ENCODE data around the gene KIAA1143. TPM values are rescaled to one million over a fixed set of nuclear protein-coding genes. Genes with fewer than 3 reads are reported as not detected.

Gene KIAA1143
- 10 to 100 TPM; 32.5 to 38.6 TPM for total RNA-seq

- ChIA-PET POLR2A (interaction anchor here (0.6 to 2.2 kb wide), 7 partner anchors 32 to 423 kb away, joined by 3 to 11 read pairs (median 7); partner anchors contain the start of genes EXOSC7, TCAIM, ZDHHC3 and ZNF197), CTCF (interaction anchor here (0.8 to 1.7 kb wide), 3 partner anchors 44 to 229 kb away, joined by 3 to 9 read pairs (median 8); no protein-coding TSS in a partner anchor)
- Mint-ChIP-seq H3K36me3 (peaks cover 51% of the 10 kb centered on the region), H3K9me3 (peaks cover 25% of the 10 kb centered on the region), H3K4me1 (ENCODE audit: low read depth) (peaks cover 32% of the 10 kb centered on the region), H3K27ac (peak within 1 kb of the TSS; percentile 77), H3K27me3 (no peaks in the 10 kb centered on the region), H3K4me3 (peak within 1 kb of the TSS; percentile 92)
- intact Hi-C loops (cut with micrococcal nuclease): loop anchor here (1.0 to 5.0 kb wide), 5 partner anchors 33 to 249 kb away; partner anchors contain the start of genes TMEM42, ZNF197 and ZNF501
- DNase-seq: peak; percentile 99
Measured at GRCh38 chr3:44761424-44762169, at the start of gene KIAA1143, which contains the start of gene KIF15. TSS of gene KIAA1143 (minus strand) at chr3:44761619. CDS start at chr3:44761602, 17 bp downstream. TSS of gene KIF15 (plus strand) at chr3:44761794. CDS start at chr3:44761866, 72 bp downstream.

- POLR2A ChIA-PET: no interaction called here
- intact Hi-C loops (cut with micrococcal nuclease): no loop called here
- peaks cover 24% of the 10 kb centered on the region for H3K36me3 Mint-ChIP-seq
Measured at GRCh38 chr3:44805960-44806359, 44.5 kb upstream of the KIAA1143 start.

DNA sequence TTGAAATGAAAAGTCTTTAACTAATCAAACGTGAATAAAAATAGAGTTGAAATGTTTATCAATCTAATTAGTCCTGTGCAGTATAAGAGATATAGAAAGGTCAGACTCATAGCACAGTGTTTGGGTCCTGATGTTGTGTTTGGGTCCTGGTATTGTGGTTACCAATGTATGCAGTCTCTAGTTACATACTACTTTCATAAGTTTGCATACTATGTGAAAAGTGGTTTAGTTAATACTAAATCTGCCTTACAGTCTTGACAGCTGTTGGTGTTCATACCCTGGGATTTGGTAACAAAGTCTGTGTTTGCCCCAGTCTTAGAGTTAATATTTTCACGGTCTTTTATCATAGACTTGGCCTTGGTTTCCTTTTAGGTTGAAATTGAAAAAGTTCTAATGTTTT, 41.9 kb upstream of the KIAA1143 start:
- no peak overlapping the region for H3K27ac Mint-ChIP-seq

More at GRCh38 chr3:44805960-44806359, 44.5 kb upstream of the KIAA1143 start:
- H3K27me3 Mint-ChIP-seq: no peaks in the 10 kb centered on the region
- H3K4me1 Mint-ChIP-seq (ENCODE audit: low read depth): no peaks in the 10 kb centered on the region
- CTCF ChIA-PET: no interaction called here
- no peak for DNase-seq
- no peaks in the 10 kb centered on the region for H3K9me3 Mint-ChIP-seq
- H3K27ac Mint-ChIP-seq: no peak overlapping the region
- H3K4me3 Mint-ChIP-seq: no peak overlapping the region

GRCh38 chr3:44802011-44802410, 40.6 kb upstream of the KIAA1143 start:
- Mint-ChIP-seq H3K9me3 (no peaks in the 10 kb centered on the region), H3K27me3 (no peaks in the 10 kb centered on the region), H3K36me3 (peaks cover 34% of the 10 kb centered on the region), H3K27ac (no peak overlapping the region), H3K4me3 (no peak overlapping the region), H3K4me1 (ENCODE audit: low read depth) (no peaks in the 10 kb centered on the region)
- intact Hi-C loops (cut with micrococcal nuclease): no loop called here
- no peak for DNase-seq
- ChIA-PET POLR2A (no interaction called here), CTCF (no interaction called here)

More for the DNA sequence above, 41.9 kb upstream of the KIAA1143 start:
- intact Hi-C loops (cut with micrococcal nuclease): no loop called here
- Mint-ChIP-seq H3K4me3 (no peak overlapping the region), H3K27me3 (no peaks in the 10 kb centered on the region), H3K4me1 (ENCODE audit: low read depth) (no peaks in the 10 kb centered on the region), H3K36me3 (peaks cover 34% of the 10 kb centered on the region), H3K9me3 (no peaks in the 10 kb centered on the region)
- ChIA-PET CTCF (interaction anchor here (0.9 kb wide), 1 partner anchor 110 kb away, joined by 3 read pairs; no protein-coding TSS in a partner anchor), POLR2A (no interaction called here)
- no peak for DNase-seq

- Mint-ChIP-seq H3K4me3 (no peak overlapping the region), H3K27ac (no peak overlapping the region), H3K9me3 (no peaks in the 10 kb centered on the region), H3K36me3 (peaks cover 34% of the 10 kb centered on the region), H3K4me1 (ENCODE audit: low read depth) (no peaks in the 10 kb centered on the region), H3K27me3 (no peaks in the 10 kb centered on the region)
- ChIA-PET POLR2A (no interaction called here), CTCF (no interaction called here)
- intact Hi-C loops (cut with micrococcal nuclease): no loop called here
- no peak for DNase-seq
Measured at GRCh38 chr3:44795197-44795596, 33.8 kb upstream of the KIAA1143 start.

GRCh38 chr3:44782891-44783290, 21.5 kb upstream of the KIAA1143 start:
- Mint-ChIP-seq H3K9me3 (no peaks in the 10 kb centered on the region), H3K36me3 (peaks cover 31% of the 10 kb centered on the region), H3K4me1 (ENCODE audit: low read depth) (no peaks in the 10 kb centered on the region), H3K27ac (no peak overlapping the region), H3K27me3 (no peaks in the 10 kb centered on the region), H3K4me3 (no peak overlapping the region)
- ChIA-PET CTCF (no interaction called here), POLR2A (no interaction called here)
- no peak for DNase-seq
- intact Hi-C loops (cut with micrococcal nuclease): no loop called here

- H3K27ac Mint-ChIP-seq: no peak overlapping the region
- no peak for DNase-seq
- no peaks in the 10 kb centered on the region for H3K27me3 Mint-ChIP-seq
- CTCF ChIA-PET: no interaction called here
- no peak overlapping the region for H3K4me3 Mint-ChIP-seq
- intact Hi-C loops (cut with micrococcal nuclease): no loop called here
- peaks cover 30% of the 10 kb centered on the region for H3K9me3 Mint-ChIP-seq
- POLR2A ChIA-PET: no interaction called here
- H3K4me1 Mint-ChIP-seq (ENCODE audit: low read depth): no peaks in the 10 kb centered on the region
- H3K36me3 Mint-ChIP-seq: peaks cover 55% of the 10 kb centered on the region
Measured at GRCh38 chr3:44772099-44772442, 10.7 kb upstream of the KIAA1143 start.

GRCh38 chr3:44771424-44772098, 10.1 kb upstream of the KIAA1143 start:
- peaks cover 30% of the 10 kb centered on the region for H3K9me3 Mint-ChIP-seq
- intact Hi-C loops (cut with micrococcal nuclease): no loop called here
- H3K4me3 Mint-ChIP-seq: no peak overlapping the region
- ChIA-PET CTCF (no interaction called here), POLR2A (no interaction called here)
- H3K36me3 Mint-ChIP-seq: peaks cover 57% of the 10 kb centered on the region
- H3K27me3 Mint-ChIP-seq: no peaks in the 10 kb centered on the region
- no peaks in the 10 kb centered on the region for H3K4me1 Mint-ChIP-seq (ENCODE audit: low read depth)
- no peak for DNase-seq
- H3K27ac Mint-ChIP-seq: no peak overlapping the region

DNA sequence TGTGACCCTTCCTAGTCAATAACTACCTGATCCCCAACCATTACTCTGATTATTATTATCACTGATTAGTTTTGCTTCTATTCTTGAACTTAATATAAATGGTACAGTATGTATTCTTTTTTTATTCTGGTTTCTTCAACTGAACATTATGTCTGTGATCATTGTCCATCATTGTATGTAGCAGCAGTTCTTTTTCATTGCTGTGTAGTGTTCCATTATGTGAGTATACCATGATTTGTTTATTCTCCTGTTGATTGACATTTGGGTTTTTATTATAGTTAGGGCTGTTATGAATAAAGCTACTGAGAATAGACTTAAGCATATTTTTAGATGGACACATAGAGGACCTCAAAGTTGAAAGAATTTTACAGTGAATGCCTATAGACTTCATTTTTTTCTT, 2.8 kb upstream of the KIAA1143 start:
- intact Hi-C loops (cut with micrococcal nuclease): loop anchor here (5.0 kb wide), 2 partner anchors 148 to 252 kb away; no protein-coding TSS in a partner anchor
- peaks cover 4% of the 10 kb centered on the region for H3K9me3 Mint-ChIP-seq
- no peak for DNase-seq
- H3K4me1 Mint-ChIP-seq (ENCODE audit: low read depth): peaks cover 15% of the 10 kb centered on the region
- H3K27me3 Mint-ChIP-seq: no peaks in the 10 kb centered on the region
- ChIA-PET CTCF (no interaction called here), POLR2A (no interaction called here)
- no peak overlapping the region for H3K4me3 Mint-ChIP-seq
- no peak overlapping the region for H3K27ac Mint-ChIP-seq
- peaks cover 42% of the 10 kb centered on the region for H3K36me3 Mint-ChIP-seq

DNA sequence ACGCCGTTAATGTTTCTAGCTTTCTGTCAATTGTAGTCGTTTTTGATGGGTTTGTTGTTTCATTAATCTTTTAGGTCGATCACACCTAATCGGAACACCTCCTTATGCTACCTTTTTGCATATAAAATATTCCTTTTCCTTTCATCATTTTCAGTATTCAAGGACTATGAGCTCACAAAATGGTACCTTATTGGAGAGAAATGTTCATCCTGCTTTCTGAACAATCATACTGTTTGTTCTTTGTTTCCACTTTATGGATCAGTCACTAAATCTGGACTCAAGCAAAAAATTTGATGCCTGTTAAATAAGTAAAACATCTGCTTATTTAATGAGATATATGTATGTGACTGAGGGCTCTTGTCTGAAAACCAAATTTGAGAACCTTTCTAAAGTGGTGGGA, 1.3 kb upstream of the KIAA1143 start:
- ChIA-PET CTCF (interaction anchor here (1.7 kb wide), 2 partner anchors 151 to 230 kb away, joined by 8 to 9 read pairs; no protein-coding TSS in a partner anchor), POLR2A (interaction anchor here (1.6 to 2.2 kb wide), 4 partner anchors 33 to 424 kb away, joined by 6 to 11 read pairs (median 8); partner anchors contain the start of genes TCAIM, ZNF197 and ZNF501)
- intact Hi-C loops (cut with micrococcal nuclease): loop anchor here (5.0 kb wide), 2 partner anchors 150 to 250 kb away; no protein-coding TSS in a partner anchor
- peaks cover 18% of the 10 kb centered on the region for H3K9me3 Mint-ChIP-seq
- peaks cover 24% of the 10 kb centered on the region for H3K4me1 Mint-ChIP-seq (ENCODE audit: low read depth)
- H3K4me3 Mint-ChIP-seq: peak overlapping the region; percentile 92
- peak overlapping the region; percentile 77 for H3K27ac Mint-ChIP-seq
- no peak for DNase-seq
- H3K27me3 Mint-ChIP-seq: no peaks in the 10 kb centered on the region
- H3K36me3 Mint-ChIP-seq: peaks cover 49% of the 10 kb centered on the region

DNA sequence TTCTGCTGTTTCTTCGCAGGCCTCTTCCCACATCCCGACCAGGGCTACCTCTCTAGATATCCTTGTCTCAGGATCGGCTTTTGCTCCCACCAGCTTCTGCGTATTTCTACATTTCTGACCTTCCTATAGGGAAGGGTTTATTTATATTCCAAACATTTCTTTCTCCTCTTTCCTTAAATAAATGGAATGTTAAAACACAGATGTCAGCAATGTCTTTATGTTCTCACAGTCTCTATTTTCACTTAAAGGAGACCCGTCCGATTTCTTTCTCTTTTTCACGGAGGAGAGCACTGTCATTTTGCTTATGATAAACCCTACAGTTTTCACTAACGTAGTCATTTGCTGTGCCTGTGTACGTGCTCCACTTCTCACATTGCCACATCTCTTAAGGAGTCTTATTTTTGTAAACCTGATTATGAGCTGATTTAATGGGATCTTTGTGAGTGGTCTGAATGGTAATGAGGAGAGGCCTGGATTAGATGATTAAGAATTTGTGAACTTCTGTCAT, 805 bp upstream of the KIAA1143 start:
- Mint-ChIP-seq H3K36me3 (peaks cover 52% of the 10 kb centered on the region), H3K9me3 (peaks cover 23% of the 10 kb centered on the region), H3K27ac (peak overlapping the region; percentile 77), H3K27me3 (no peaks in the 10 kb centered on the region), H3K4me3 (peak overlapping the region; percentile 92), H3K4me1 (ENCODE audit: low read depth) (peaks cover 28% of the 10 kb centered on the region)
- POLR2A ChIA-PET: interaction anchor here (1.5 to 2.2 kb wide), 5 partner anchors 32 to 424 kb away, joined by 6 to 11 read pairs (median 7); partner anchors contain the start of genes EXOSC7, TCAIM, ZDHHC3 and ZNF197
- intact Hi-C loops (cut with micrococcal nuclease): loop anchor here (5.0 kb wide), 2 partner anchors 150 to 250 kb away; no protein-coding TSS in a partner anchor
- DNase-seq: no peak
- CTCF ChIA-PET: interaction anchor here (1.7 kb wide), 2 partner anchors 152 to 229 kb away, joined by 8 to 9 read pairs; no protein-coding TSS in a partner anchor

DNA sequence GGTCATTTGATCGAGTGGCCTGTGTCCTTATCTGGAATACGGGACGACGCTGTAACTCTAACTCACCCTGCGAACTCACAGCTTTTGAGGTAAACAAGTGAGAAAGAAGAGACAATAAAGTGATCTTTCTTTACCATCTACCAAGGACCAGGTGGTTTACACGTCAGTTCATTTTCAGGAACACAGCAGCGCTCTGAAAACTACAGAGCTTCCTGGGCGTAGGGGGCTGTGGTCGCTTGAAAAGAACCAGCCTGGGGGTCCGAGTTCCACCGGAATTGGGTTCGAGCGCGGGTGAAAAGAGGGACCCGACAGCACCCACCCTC, 357 bp downstream of the KIAA1143 start:
- H3K4me3 Mint-ChIP-seq: peak overlapping the region; percentile 92
- H3K27ac Mint-ChIP-seq: peak overlapping the region; percentile 77
- peak; percentile 11 for DNase-seq
- intact Hi-C loops (cut with micrococcal nuclease): loop anchor here (1.0 to 5.0 kb wide), 5 partner anchors 32 to 249 kb away; partner anchors contain the start of genes TMEM42, ZNF197 and ZNF501
- H3K4me1 Mint-ChIP-seq (ENCODE audit: low read depth): peaks cover 32% of the 10 kb centered on the region
- H3K27me3 Mint-ChIP-seq: no peaks in the 10 kb centered on the region
- H3K36me3 Mint-ChIP-seq: peaks cover 51% of the 10 kb centered on the region
- peaks cover 25% of the 10 kb centered on the region for H3K9me3 Mint-ChIP-seq
- POLR2A ChIA-PET: interaction anchor here (0.6 to 2.2 kb wide), 6 partner anchors 31 to 251 kb away, joined by 3 to 11 read pairs (median 6); partner anchors contain the start of genes EXOSC7, ZDHHC3, ZNF197 and ZNF501
- CTCF ChIA-PET: interaction anchor here (0.8 kb wide), 1 partner anchor 43 kb away, joined by 3 read pairs; no protein-coding TSS in a partner anchor
